CD14-positive monocyte (primary cell): ENCODE measurements around the gene SPG7. TPM values are rescaled to one million over a fixed set of nuclear protein-coding genes. Genes with fewer than 3 reads are reported as not detected.

Experiments used
- DNase-seq, 3 donors: peaks; one replicate each; pipeline ENCODE4 v3.0.0-alpha.2; 2011 to 2022
- H2AFZ ChIP-seq: 2 replicates; pipeline ENCODE4 v1.6.0; 2012; ENCODE audit warnings: mild to moderate bottlenecking, low read depth, low read length, inconsistent platforms; ENCODE audit not compliant: insufficient read depth, poor library complexity, severe bottlenecking
- H3K27ac ChIP-seq, 2 donors: 1 replicate in 1 of 2; 2 replicates in 1 of 2; pipeline ENCODE4 v1.5.1; 2012 to 2013; ENCODE audit warnings: low read length in 2 of 2, control low read depth in 1 of 2, inconsistent platforms in 1 of 2, low read depth in 1 of 2, mild to moderate bottlenecking in 1 of 2
- H3K27me3 ChIP-seq, 2 donors: one replicate each; pipeline versions ENCODE4 v1.6.0 to v1.6.1; 2011 to 2013; ENCODE audit warnings: low read length in 2 of 2; ENCODE audit not compliant: control insufficient read depth in 2 of 2, insufficient read depth in 2 of 2
- H3K36me3 ChIP-seq, 2 donors: replicated peaks in 1 of 2; 1 replicate in 1 of 2; 2 replicates in 1 of 2; pipeline versions ENCODE4 v1.5.1 to v1.6.1; 2012 to 2013; ENCODE audit warnings: low read length in 2 of 2, control low read depth in 1 of 2, inconsistent platforms in 1 of 2, mild to moderate bottlenecking in 1 of 2; ENCODE audit not compliant: insufficient read depth in 2 of 2, control insufficient read depth in 1 of 2
- H3K4me1 ChIP-seq, 2 donors: 1 replicate in 1 of 2; 2 replicates in 1 of 2; pipeline versions ENCODE4 v1.5.1 to v1.6.1; 2012 to 2013; ENCODE audit warnings: low read length in 2 of 2, control low read depth in 1 of 2, inconsistent platforms in 1 of 2, mild to moderate bottlenecking in 1 of 2, moderate library complexity in 1 of 2; ENCODE audit not compliant: insufficient read depth in 2 of 2, control insufficient read depth in 1 of 2
- H3K4me2 ChIP-seq: replicated peaks from 2 replicates; pipeline ENCODE3; 2012; ENCODE audit warnings: low read length, moderate library complexity, mild to moderate bottlenecking; ENCODE audit not compliant: poor library complexity, severe bottlenecking; ENCODE audit errors: extremely low read depth
- H3K4me3 ChIP-seq, 3 experiments: fragments of 200-600 bp in 1 of 3; sonication (generic) in 1 of 3; replicated peaks in 1 of 3; 1 replicate in 2 of 3; 2 replicates in 1 of 3; pipeline ENCODE4 v1.5.1; 2011 to 2013; ENCODE audit warnings: low read length in 3 of 3, mild to moderate bottlenecking in 3 of 3, control low read depth in 2 of 3, low read depth in 2 of 3, inconsistent platforms in 1 of 3, moderate library complexity in 1 of 3
- H3K79me2 ChIP-seq: 2 replicates; pipeline ENCODE4 v1.6.0; 2012; ENCODE audit warnings: mild to moderate bottlenecking, control low read depth, inconsistent platforms, low read length, moderate library complexity; ENCODE audit not compliant: insufficient read depth
- H3K9ac ChIP-seq: 2 replicates; pipeline ENCODE4 v1.6.0; 2017; ENCODE audit warnings: low read length, mild to moderate bottlenecking; ENCODE audit not compliant: insufficient read depth, poor library complexity, severe bottlenecking
- H3K9me3 ChIP-seq, 2 donors: replicated peaks in 1 of 2; 1 replicate in 1 of 2; 2 replicates in 1 of 2; pipeline versions ENCODE4 v1.5.1 to v1.6.1; 2012 to 2013; ENCODE audit warnings: low read length in 2 of 2, control low read depth in 1 of 2; ENCODE audit not compliant: control insufficient read depth in 1 of 2, insufficient read depth in 1 of 2
- H4K20me1 ChIP-seq: 2 replicates; pipeline ENCODE4 v1.6.0; 2012; ENCODE audit warnings: mild to moderate bottlenecking, low read length, control low read depth, moderate library complexity; ENCODE audit not compliant: insufficient read depth
- H3K27ac Mint-ChIP-seq, 7 donors: one replicate each; pipeline ENCODE4 v1.8.0; 2020; ENCODE audit warnings: mild to moderate bottlenecking in 7 of 7, mixed read lengths in 7 of 7, moderate library complexity in 6 of 7, inconsistent platforms in 2 of 7
- H3K27me3 Mint-ChIP-seq, 3 donors: one replicate each; pipeline ENCODE4 v1.8.0; 2021 to 2022; ENCODE audit warnings: low read depth in 3 of 3, mild to moderate bottlenecking in 3 of 3, mixed read lengths in 3 of 3, moderate library complexity in 3 of 3, inconsistent platforms in 1 of 3
- H3K36me3 Mint-ChIP-seq, 2 donors: one replicate each; pipeline ENCODE4 v1.8.0; 2020; ENCODE audit warnings: mixed read lengths in 2 of 2, inconsistent platforms in 1 of 2, mild to moderate bottlenecking in 1 of 2
- H3K4me1 Mint-ChIP-seq: one replicate; pipeline ENCODE4 v1.8.0; 2020; ENCODE audit warnings: mild to moderate bottlenecking, mixed read lengths
- H3K4me3 Mint-ChIP-seq, 2 donors: one replicate each; pipeline ENCODE4 v1.8.0; 2020; ENCODE audit warnings: mild to moderate bottlenecking in 2 of 2, mixed read lengths in 2 of 2, moderate library complexity in 1 of 2
- H3K9me3 Mint-ChIP-seq, 7 donors: one replicate each; pipeline ENCODE4 v1.8.0; 2020 to 2022; ENCODE audit warnings: mixed read lengths in 7 of 7, mild to moderate bottlenecking in 6 of 7, moderate library complexity in 6 of 7, inconsistent platforms in 2 of 7
- WGBS: methylation state at CpG from one replicate; pipeline ENCODE4 v1.1.5; 2013; ENCODE audit warnings: missing lambda C conversion rate; ENCODE audit not compliant: insufficient coverage; 5-methylcytosine and 5-hydroxymethylcytosine counted together
- intact Hi-C, 2 donors: fragments of 100-400 bp; cut with micrococcal nuclease; formaldehyde crosslinking; loops; one replicate each; pipeline versions ENCODE4 v1.15.0 to v1.15.1; 2023
- polyA plus RNA-seq, 3 donors: library from polyadenylated mRNA; depleted of rRNA in 1 of 3; unstranded in 2 of 3; stranded (reverse) in 1 of 3; fragments of 300-500 nt in 2 of 3; fragments of >200 nt in 1 of 3; fragmentation: Illumina TruSeq in 2 of 3; gene quantifications; 1 replicate in 2 of 3; 2 replicates in 1 of 3; pipeline ENCODE4 v1.2.3, GENCODE V29; 2012 to 2021
- TF ChIP-seq, protein P1 (sequence below): fragments of 200-600 bp; IDR thresholded peaks from one replicate; pipeline ENCODE4 v1.8.0; 2022; ENCODE audit warnings: antibody characterized with exemption, mild to moderate bottlenecking

SPG7 gene
- polyA plus RNA-seq, 3 donors: 30.3 to 120 (median 34.4) TPM

DNA sequence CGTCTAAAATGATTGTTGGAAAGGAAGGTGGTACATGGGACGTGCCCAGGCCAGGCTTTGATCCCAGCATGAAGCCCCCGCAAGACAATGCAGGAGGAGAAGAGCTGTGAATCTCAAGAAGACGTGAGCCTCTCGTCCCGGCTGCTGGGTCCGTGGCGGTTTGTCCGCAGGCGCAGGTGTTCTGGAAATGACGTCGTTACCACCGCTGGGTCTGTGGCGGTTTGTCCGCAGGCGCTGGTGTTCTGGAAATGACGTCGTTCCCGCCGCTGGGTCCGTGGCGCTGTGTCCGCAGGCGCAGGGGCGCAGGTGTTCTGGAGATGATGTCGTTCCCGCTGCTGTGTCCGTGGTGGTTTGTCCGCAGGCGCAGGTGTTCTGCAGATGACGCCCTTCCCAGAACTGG is 14.1 kb downstream of the SPG7 start:
- peaks cover 0 to 12% (median 4%) of the 10 kb centered on the region in 7 donors for H3K9me3 Mint-ChIP-seq
- Histone ChIP-seq H3K36me3 (peaks cover 93 to 100% of the 10 kb centered on the region in 2 donors), H3K4me1 (no peaks in the 10 kb centered on the region), H3K27ac (no peak overlapping the region), H3K27me3 (no peaks in the 10 kb centered on the region), H3K79me2 (peaks cover 30% of the 10 kb centered on the region), H4K20me1 (peaks cover 56% of the 10 kb centered on the region), H3K9ac (no peak overlapping the region), H2AFZ (no peak overlapping the region), H3K4me3 (no peak overlapping the region), H3K4me2 (no peak overlapping the region), H3K9me3 (peaks cover 0 to 7% of the 10 kb centered on the region in 2 donors)
- TF ChIP-seq, protein P1, sequence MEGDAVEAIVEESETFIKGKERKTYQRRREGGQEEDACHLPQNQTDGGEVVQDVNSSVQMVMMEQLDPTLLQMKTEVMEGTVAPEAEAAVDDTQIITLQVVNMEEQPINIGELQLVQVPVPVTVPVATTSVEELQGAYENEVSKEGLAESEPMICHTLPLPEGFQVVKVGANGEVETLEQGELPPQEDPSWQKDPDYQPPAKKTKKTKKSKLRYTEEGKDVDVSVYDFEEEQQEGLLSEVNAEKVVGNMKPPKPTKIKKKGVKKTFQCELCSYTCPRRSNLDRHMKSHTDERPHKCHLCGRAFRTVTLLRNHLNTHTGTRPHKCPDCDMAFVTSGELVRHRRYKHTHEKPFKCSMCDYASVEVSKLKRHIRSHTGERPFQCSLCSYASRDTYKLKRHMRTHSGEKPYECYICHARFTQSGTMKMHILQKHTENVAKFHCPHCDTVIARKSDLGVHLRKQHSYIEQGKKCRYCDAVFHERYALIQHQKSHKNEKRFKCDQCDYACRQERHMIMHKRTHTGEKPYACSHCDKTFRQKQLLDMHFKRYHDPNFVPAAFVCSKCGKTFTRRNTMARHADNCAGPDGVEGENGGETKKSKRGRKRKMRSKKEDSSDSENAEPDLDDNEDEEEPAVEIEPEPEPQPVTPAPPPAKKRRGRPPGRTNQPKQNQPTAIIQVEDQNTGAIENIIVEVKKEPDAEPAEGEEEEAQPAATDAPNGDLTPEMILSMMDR: no peak
- 99% methylated on average over 29 of the region's 31 CpGs for WGBS
- peak overlapping the region in 2 of 7 donors; percentile 50 to 56 for H3K27ac Mint-ChIP-seq
- H3K36me3 Mint-ChIP-seq: peaks cover 83 to 98% of the 10 kb centered on the region in 2 donors
- H3K4me1 Mint-ChIP-seq: no peaks in the 10 kb centered on the region
- H3K27me3 Mint-ChIP-seq: no peaks in the 10 kb centered on the region
- no peak for DNase-seq
- intact Hi-C loops: no loop called here
- no peak overlapping the region for H3K4me3 Mint-ChIP-seq

DNA sequence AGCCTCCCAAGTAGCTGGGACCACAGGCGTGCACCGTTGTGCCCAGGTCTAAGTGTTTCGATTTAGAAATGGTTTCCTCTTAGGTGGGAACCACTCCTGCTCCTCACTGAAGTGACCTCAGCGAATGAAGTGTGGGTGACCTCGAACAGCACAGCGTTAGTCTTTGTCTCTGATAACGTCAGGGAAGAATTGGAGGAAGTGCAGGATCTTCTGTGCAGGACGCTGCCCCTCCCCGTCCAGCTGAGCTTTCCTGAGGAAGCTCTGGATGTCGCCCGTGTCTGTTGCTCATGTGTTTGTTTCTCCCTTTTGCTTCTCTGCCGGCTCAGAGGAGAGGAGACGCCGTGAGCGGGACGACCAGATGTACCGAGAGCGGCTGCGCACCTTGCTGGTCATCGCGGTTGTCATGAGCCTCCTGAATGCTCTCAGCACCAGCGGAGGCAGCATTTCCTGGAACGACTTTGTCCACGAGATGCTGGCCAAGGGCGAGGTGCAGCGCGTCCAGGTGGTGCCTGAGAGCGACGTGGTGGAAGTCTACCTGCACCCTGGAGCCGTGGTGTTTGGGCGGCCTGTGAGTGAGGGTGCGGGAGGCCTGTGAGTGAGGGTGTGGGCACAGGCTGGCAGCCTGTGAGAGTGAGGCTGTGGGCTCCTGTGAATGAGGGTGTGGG is 15.6 kb downstream of the SPG7 start:
- Mint-ChIP-seq H3K36me3 (peaks cover 79 to 98% of the 10 kb centered on the region in 2 donors), H3K4me3 (no peak overlapping the region), H3K27me3 (no peaks in the 10 kb centered on the region), H3K27ac (peak overlapping the region in 3 of 7 donors; percentile 24 to 26 (median 25)), H3K9me3 (peaks cover 0 to 3% (median 0%) of the 10 kb centered on the region in 7 donors), H3K4me1 (no peaks in the 10 kb centered on the region)
- Histone ChIP-seq H3K4me3 (no peak overlapping the region), H3K36me3 (peaks cover 84 to 100% of the 10 kb centered on the region in 2 donors), H3K9ac (no peak overlapping the region), H2AFZ (no peak overlapping the region), H3K27ac (no peak overlapping the region), H3K9me3 (no peaks in the 10 kb centered on the region), H3K4me1 (no peaks in the 10 kb centered on the region), H3K27me3 (no peaks in the 10 kb centered on the region), H3K79me2 (peaks cover 19% of the 10 kb centered on the region), H3K4me2 (no peak overlapping the region), H4K20me1 (peaks cover 42% of the 10 kb centered on the region)
- TF ChIP-seq, protein P1: no peak
- WGBS: 92% methylated on average over 32 of the region's 32 CpGs
- intact Hi-C loops: no loop called here
- DNase-seq: no peak
